Neural progenitor cell (in vitro differentiated cells): ENCODE data around the gene GNG5. TPM values are rescaled to one million over a fixed set of nuclear protein-coding genes. Genes with fewer than 3 reads are reported as not detected.

Experiments
- DNase-seq: peaks from one replicate; pipeline ENCODE4 v3.0.0-alpha.2; 2016; ENCODE audit warnings: low spot score
- H2AFZ ChIP-seq: fragments of 200-600 bp; sonication (generic); replicated peaks from 2 replicates; pipeline ENCODE4 v1.6.1; 2016; ENCODE audit warnings: antibody characterized with exemption
- H3F3A ChIP-seq: fragments of 200-600 bp; sonication (generic); 2 replicates; pipeline ENCODE4 v1.6.1; 2016; ENCODE audit warnings: antibody characterized with exemption, low read depth
- H3K27ac ChIP-seq: fragments of 200-600 bp; sonication (generic); 2 replicates; pipeline ENCODE4 v1.5.1; 2016; ENCODE audit warnings: mild to moderate bottlenecking
- H3K27me3 ChIP-seq: fragments of 200-600 bp; sonication (generic); 2 replicates; pipeline ENCODE4 v1.6.1; 2016; ENCODE audit warnings: mild to moderate bottlenecking, moderate library complexity
- H3K36me3 ChIP-seq: fragments of 200-600 bp; sonication (generic); 2 replicates; pipeline ENCODE4 v1.5.1; 2016
- H3K4me1 ChIP-seq: fragments of 200-600 bp; sonication (generic); 2 replicates; pipeline ENCODE4 v1.6.1; 2016; ENCODE audit warnings: mixed run types
- H3K4me2 ChIP-seq: fragments of 200-600 bp; sonication (generic); 2 replicates; pipeline ENCODE4 v1.6.1; 2016
- H3K4me3 ChIP-seq: fragments of 200-600 bp; sonication (generic); 2 replicates; pipeline ENCODE4 v1.5.1; 2016
- H3K79me2 ChIP-seq: fragments of 200-600 bp; sonication (generic); 2 replicates; pipeline ENCODE4 v1.6.1; 2016; ENCODE audit warnings: low read depth
- H3K9ac ChIP-seq: fragments of 200-600 bp; sonication (generic); 2 replicates; pipeline ENCODE4 v1.6.1; 2016
- H3K9me3 ChIP-seq: fragments of 200-600 bp; sonication (generic); 2 replicates; pipeline ENCODE4 v1.5.1; 2016; ENCODE audit warnings: low read depth
- H4K20me1 ChIP-seq: fragments of 200-600 bp; sonication (generic); 2 replicates; pipeline ENCODE4 v1.6.1; 2016; ENCODE audit warnings: low read depth
- H3K27ac Mint-ChIP-seq: 3 replicates; pipeline ENCODE4 v1.8.0; 2021; ENCODE audit warnings: mixed read lengths
- H3K27me3 Mint-ChIP-seq: 2 replicates; pipeline ENCODE4 v1.8.0; 2022; ENCODE audit warnings: low read depth, mild to moderate bottlenecking, inconsistent platforms, moderate library complexity, mixed read lengths; ENCODE audit not compliant: insufficient read depth
- H3K36me3 Mint-ChIP-seq: 3 replicates; pipeline ENCODE4 v1.8.0; 2021; ENCODE audit warnings: mixed read lengths
- H3K4me1 Mint-ChIP-seq: 3 replicates; pipeline ENCODE4 v1.8.0; 2021; ENCODE audit warnings: mixed read lengths
- H3K4me3 Mint-ChIP-seq: 3 replicates; pipeline ENCODE4 v1.8.0; 2021; ENCODE audit warnings: mild to moderate bottlenecking, moderate library complexity, mixed read lengths
- H3K9me3 Mint-ChIP-seq: 3 replicates; pipeline ENCODE4 v1.8.0; 2020; ENCODE audit warnings: mixed read lengths
- EZH2 ChIP-seq: fragments of 200-600 bp; sonication (generic); IDR thresholded peaks from 2 replicates; pipeline ENCODE4 v1.6.1; 2017; ENCODE audit warnings: antibody characterized with exemption, mild to moderate bottlenecking, moderate library complexity
- EZH2phosphoT487 ChIP-seq: fragments of 200-600 bp; sonication (generic); IDR thresholded peaks from 2 replicates; pipeline ENCODE4 v1.6.1; 2017; ENCODE audit warnings: antibody characterized with exemption
- total RNA-seq: library from RNA; depleted of rRNA; stranded (reverse); fragments of >200 nt; gene quantifications from 2 replicates; pipeline ENCODE4 v1.2.3, GENCODE V29; 2015; ENCODE audit warnings: low replicate concordance
- TF ChIP-seq, protein P1 (sequence below): fragments of 200-600 bp; sonication (generic); IDR thresholded peaks from 2 replicates; pipeline ENCODE4 v1.5.1; 2017; ENCODE audit warnings: antibody characterized with exemption, mild to moderate bottlenecking

The GNG5 gene
- total RNA-seq, 1 donor from 2014 or later: 95.0 TPM

DNA sequence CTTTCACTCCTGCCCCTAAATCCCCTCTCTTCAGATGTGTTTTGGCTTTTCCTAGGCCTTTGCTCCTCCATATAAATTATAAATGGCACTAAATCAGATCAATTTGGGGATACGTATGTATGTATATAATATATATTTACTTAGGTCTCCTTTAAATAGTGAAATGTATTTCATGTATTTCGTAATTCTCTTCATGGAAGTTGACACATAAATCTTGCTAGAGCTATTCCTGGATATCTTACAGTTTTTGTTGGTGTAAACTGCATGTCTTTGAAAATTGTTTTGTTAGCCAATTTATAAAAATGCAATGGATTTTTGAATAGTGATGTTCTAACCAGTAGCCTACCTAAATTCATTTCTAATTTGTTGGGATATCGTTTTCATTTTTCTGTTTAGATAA is 18.3 kb downstream of the GNG5 start:
- Histone ChIP-seq H3F3A (no peaks in the 10 kb centered on the region), H3K9ac (no peak overlapping the region), H3K36me3 (no peaks in the 10 kb centered on the region), H4K20me1 (no peaks in the 10 kb centered on the region), H2AFZ (no peak overlapping the region), H3K27me3 (no peaks in the 10 kb centered on the region), H3K79me2 (peaks cover 36% of the 10 kb centered on the region), H3K4me2 (no peak overlapping the region), H3K4me1 (no peaks in the 10 kb centered on the region), H3K9me3 (no peaks in the 10 kb centered on the region), H3K27ac (no peak overlapping the region), H3K4me3 (no peak overlapping the region)
- H3K4me3 Mint-ChIP-seq: no peak overlapping the region
- no peaks in the 10 kb centered on the region for H3K4me1 Mint-ChIP-seq
- peaks cover 22% of the 10 kb centered on the region for H3K36me3 Mint-ChIP-seq
- TF ChIP-seq EZH2: no peak
- no peak for TF ChIP-seq EZH2phosphoT487
- TF ChIP-seq, protein P1, sequence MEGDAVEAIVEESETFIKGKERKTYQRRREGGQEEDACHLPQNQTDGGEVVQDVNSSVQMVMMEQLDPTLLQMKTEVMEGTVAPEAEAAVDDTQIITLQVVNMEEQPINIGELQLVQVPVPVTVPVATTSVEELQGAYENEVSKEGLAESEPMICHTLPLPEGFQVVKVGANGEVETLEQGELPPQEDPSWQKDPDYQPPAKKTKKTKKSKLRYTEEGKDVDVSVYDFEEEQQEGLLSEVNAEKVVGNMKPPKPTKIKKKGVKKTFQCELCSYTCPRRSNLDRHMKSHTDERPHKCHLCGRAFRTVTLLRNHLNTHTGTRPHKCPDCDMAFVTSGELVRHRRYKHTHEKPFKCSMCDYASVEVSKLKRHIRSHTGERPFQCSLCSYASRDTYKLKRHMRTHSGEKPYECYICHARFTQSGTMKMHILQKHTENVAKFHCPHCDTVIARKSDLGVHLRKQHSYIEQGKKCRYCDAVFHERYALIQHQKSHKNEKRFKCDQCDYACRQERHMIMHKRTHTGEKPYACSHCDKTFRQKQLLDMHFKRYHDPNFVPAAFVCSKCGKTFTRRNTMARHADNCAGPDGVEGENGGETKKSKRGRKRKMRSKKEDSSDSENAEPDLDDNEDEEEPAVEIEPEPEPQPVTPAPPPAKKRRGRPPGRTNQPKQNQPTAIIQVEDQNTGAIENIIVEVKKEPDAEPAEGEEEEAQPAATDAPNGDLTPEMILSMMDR: no peak
- no peaks in the 10 kb centered on the region for H3K9me3 Mint-ChIP-seq
- H3K27me3 Mint-ChIP-seq: no peaks in the 10 kb centered on the region
- DNase-seq: no peak
- no peak overlapping the region for H3K27ac Mint-ChIP-seq

DNA sequence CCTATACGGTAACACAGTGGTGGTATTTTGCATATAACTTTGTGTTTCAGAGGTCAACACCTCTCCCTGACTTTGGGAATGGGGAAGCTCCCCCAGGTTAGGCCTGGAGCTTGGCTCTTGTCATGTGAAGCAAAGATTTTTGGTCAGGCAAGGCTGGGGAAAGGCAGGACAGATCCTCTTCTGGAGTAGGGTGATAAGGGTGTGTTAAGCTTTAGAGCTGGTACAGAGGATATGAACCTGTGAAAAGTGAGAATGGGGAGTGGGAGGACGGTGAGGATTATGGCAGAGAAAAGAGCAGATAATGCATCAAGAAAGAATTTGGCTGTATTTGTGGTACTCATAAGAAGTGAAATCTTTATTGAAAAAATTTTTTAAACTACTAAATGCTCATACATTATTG is 25.1 kb downstream of the GNG5 start:
- Histone ChIP-seq H3K27me3 (peaks cover 24% of the 10 kb centered on the region), H3K79me2 (peaks cover 46% of the 10 kb centered on the region), H3K4me1 (peaks cover 9% of the 10 kb centered on the region), H3K9ac (no peak overlapping the region), H3K27ac (no peak overlapping the region), H2AFZ (no peak overlapping the region), H3K4me3 (no peak overlapping the region), H3K4me2 (peak overlapping the region; percentile 91), H3K36me3 (peaks cover 7% of the 10 kb centered on the region), H4K20me1 (peaks cover 28% of the 10 kb centered on the region), H3F3A (no peaks in the 10 kb centered on the region), H3K9me3 (no peaks in the 10 kb centered on the region)
- no peak overlapping the region for H3K4me3 Mint-ChIP-seq
- peaks cover 14% of the 10 kb centered on the region for H3K36me3 Mint-ChIP-seq
- H3K4me1 Mint-ChIP-seq: peaks cover 16% of the 10 kb centered on the region
- H3K9me3 Mint-ChIP-seq: peaks cover 15% of the 10 kb centered on the region
- no peak overlapping the region for H3K27ac Mint-ChIP-seq
- no peak for DNase-seq
- H3K27me3 Mint-ChIP-seq: peaks cover 10% of the 10 kb centered on the region
- TF ChIP-seq EZH2phosphoT487 (no peak), EZH2 (no peak)
- TF ChIP-seq, protein P1: no peak

DNA sequence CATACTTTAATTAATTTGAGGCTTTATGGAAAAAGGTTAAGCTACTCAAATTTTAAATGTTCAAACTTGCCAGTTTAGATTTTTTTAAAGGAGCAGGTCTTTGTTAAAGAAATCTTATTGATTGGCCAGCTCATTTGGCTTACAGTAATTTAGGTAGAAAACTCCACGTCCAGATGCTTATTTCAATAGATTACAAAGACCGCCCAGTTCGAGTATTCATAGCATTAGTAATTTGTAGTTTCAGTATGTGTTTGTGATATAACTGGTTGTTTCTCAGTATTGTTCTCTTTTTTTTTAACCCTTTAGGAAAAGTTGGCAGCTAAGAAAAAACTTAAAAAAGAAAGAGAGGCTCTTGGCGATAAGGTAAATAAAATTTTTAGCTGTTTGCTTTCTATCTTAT is 25.7 kb downstream of the GNG5 start:
- TF ChIP-seq EZH2phosphoT487: no peak
- TF ChIP-seq, protein P1: no peak
- DNase-seq: no peak
- H3K27ac Mint-ChIP-seq: no peak overlapping the region
- Histone ChIP-seq H3K9ac (no peak overlapping the region), H3K79me2 (peaks cover 46% of the 10 kb centered on the region), H3K27me3 (peaks cover 31% of the 10 kb centered on the region), H4K20me1 (peaks cover 28% of the 10 kb centered on the region), H3K4me1 (peaks cover 9% of the 10 kb centered on the region), H3F3A (no peaks in the 10 kb centered on the region), H3K9me3 (no peaks in the 10 kb centered on the region), H3K36me3 (peaks cover 7% of the 10 kb centered on the region), H3K4me3 (peak overlapping the region; percentile 66), H3K4me2 (peak overlapping the region; percentile 91), H3K27ac (no peak overlapping the region), H2AFZ (no peak overlapping the region)
- peaks cover 9% of the 10 kb centered on the region for H3K36me3 Mint-ChIP-seq
- peak overlapping the region; percentile 42 for H3K4me3 Mint-ChIP-seq
- peaks cover 16% of the 10 kb centered on the region for H3K4me1 Mint-ChIP-seq
- H3K27me3 Mint-ChIP-seq: peaks cover 10% of the 10 kb centered on the region
- peaks cover 15% of the 10 kb centered on the region for H3K9me3 Mint-ChIP-seq
